ENCODE data around the gene ZSCAN16.
A peak's percentile ranks its signal among the peaks of the same experiment; 100 is the strongest.

GRCh38 chr6:28104392-28105244 lies 19.8 kb upstream of the ZSCAN16 start:
- TF ChIP-seq POLR2AphosphoS5 (IDR thresholded peaks at IDR 0.05; ENCODE audit: low read depth, low read length): peak; percentile 94
- peak; percentile 77 for TF ChIP-seq CTCF (IDR thresholded peaks at IDR 0.05)
- peak; percentile 60; the same call in 1 of the 2 replicates for TF ChIP-seq SIN3A (IDR thresholded peaks at IDR 0.05; ENCODE audit: borderline replicate concordance, insufficient read depth, low read depth, low read length)
